Left cardiac atrium (tissue), 4 donors: ENCODE data around the gene ZNF326. TPM values are rescaled to one million over a fixed set of nuclear protein-coding genes. Genes with fewer than 3 reads are reported as not detected.
"Not testable (repeated sequence)": the region's sequence is repeated elsewhere in the genome, so short reads cannot be mapped to it uniquely, and the experiment has no call there.

Experiments used
- ATAC-seq, 2 donors: fragments of 200-7000 bp; cut with Tn5 transposase; one replicate each; pipeline ENCODE4 v1.9.1; 2020; ENCODE audit warnings: mild to moderate bottlenecking in 2 of 2, moderate library complexity in 2 of 2
- DNase-seq: peaks from one replicate; pipeline ENCODE4 v3.0.0-alpha.2; 2020
- intact Hi-C, 2 donors: fragments of 100-400 bp; cut with DNase I; formaldehyde crosslinking; loops; one replicate each; pipeline versions ENCODE4 v1.14.1 to v1.15.1; 2022 to 2023
- total RNA-seq, 2 donors: library from RNA; stranded (reverse); fragmentation: NEBNext Ultra II Directional; extraction: Animal tissue kit (Norgen Biotek cat#: 25700); gene quantifications; one replicate each; pipeline ENCODE4 v1.2.1, GENCODE V29; 2021
- donor health status: DM: no; HTN: yes; CAD: no.
- donor health status: DM: no; HTN: yes; CAD: no; lungs with severe emphysema.
- donor health status: DM: yes; HTN: yes; CAD: no.
- donor health status: Dilated cardiomyopathy.

Gene ZNF326
- total RNA-seq, 2 donors from 2014 or later = 13.0 to 13.4 TPM

GRCh38 chr1:89993541-89993940 lies 1.4 kb upstream of the ZNF326 start:
- DNase-seq (no peak), ATAC-seq (no peak)
- intact Hi-C loops = no loop called here

- intact Hi-C loops = no loop called here
- no peak for ATAC-seq
- DNase-seq = no peak
These were observed 592 bp upstream of the ZNF326 start for GRCh38 chr1:89994231-89994804.

- DNase-seq (no peak), ATAC-seq (no peak)
- intact Hi-C loops = no loop called here
These were observed 914 bp downstream of the ZNF326 start for GRCh38 chr1:89995598-89996449.

- ATAC-seq (no peak), DNase-seq (no peak)
- intact Hi-C loops = no loop called here
These were observed 1.7 kb downstream of the ZNF326 start for GRCh38 chr1:89996450-89997110.

GRCh38 chr1:89997152-89997551 lies 2.2 kb downstream of the ZNF326 start:
- DNase-seq, intact Hi-C loops, ATAC-seq: not testable (repeated sequence)

- DNase-seq = no peak
- no peak for ATAC-seq
- intact Hi-C loops = no loop called here
These were observed 3.4 kb downstream of the ZNF326 start for GRCh38 chr1:89998306-89998705.

GRCh38 chr1:89999208-89999607 lies 4.3 kb downstream of the ZNF326 start:
- intact Hi-C loops = no loop called here
- ATAC-seq = no peak
- no peak for DNase-seq

GRCh38 chr1:89999628-90000027 lies 4.7 kb downstream of the ZNF326 start:
- ATAC-seq (no peak), DNase-seq (no peak)
- intact Hi-C loops = no loop called here

GRCh38 chr1:90000934-90001676 lies 6.2 kb downstream of the ZNF326 start:
- intact Hi-C loops = no loop called here
- DNase-seq (no peak), ATAC-seq (no peak)

- DNase-seq (no peak), ATAC-seq (no peak)
- intact Hi-C loops = no loop called here
These were observed 13.1 kb downstream of the ZNF326 start for GRCh38 chr1:90007979-90008404.

GRCh38 chr1:90012300-90012699 lies 17.4 kb downstream of the ZNF326 start:
- intact Hi-C loops = no loop called here
- DNase-seq = no peak
- ATAC-seq = no peak

- intact Hi-C loops = no loop called here
- DNase-seq = no peak
- no peak for ATAC-seq
These were observed 28.8 kb downstream of the ZNF326 start for GRCh38 chr1:90023691-90024090.

GRCh38 chr1:90027281-90027680 lies 32.4 kb downstream of the ZNF326 start:
- intact Hi-C loops = no loop called here
- ATAC-seq (no peak), DNase-seq (no peak)

GRCh38 chr1:90039652-90040051 lies 44.7 kb downstream of the ZNF326 start:
- ATAC-seq = no peak

GRCh38 chr1:90043586-90043985 lies 48.7 kb downstream of the ZNF326 start:
- no peak for ATAC-seq
- DNase-seq = no peak
- intact Hi-C loops = no loop called here

More at GRCh38 chr1:90039652-90040051, 44.7 kb downstream of the ZNF326 start:
- intact Hi-C loops = no loop called here
- no peak for DNase-seq

GRCh38 chr1:90044346-90044745 lies 49.4 kb downstream of the ZNF326 start:
- ATAC-seq (no peak), DNase-seq (no peak)
- intact Hi-C loops = no loop called here

- intact Hi-C loops = no loop called here
- ATAC-seq (no peak), DNase-seq (no peak)
These were observed 51.1 kb downstream of the ZNF326 start for GRCh38 chr1:90045853-90046563.

- no peak for ATAC-seq
- intact Hi-C loops = no loop called here
- no peak for DNase-seq
These were observed 51.7 kb downstream of the ZNF326 start for GRCh38 chr1:90046635-90047034.

- DNase-seq (no peak), ATAC-seq (no peak)
- intact Hi-C loops = no loop called here
These were observed 53.1 kb downstream of the ZNF326 start for GRCh38 chr1:90048043-90048442.
